ENCODE results near the gene STAG3. TPM values are rescaled to one million over a fixed set of nuclear protein-coding genes. Genes with fewer than 3 reads are reported as not detected.

Gene STAG3
- total RNA-seq, 1 donor from 2014 or later, result 0.36 TPM

GRCh38 chr7:100174582-100174981 lies 3.1 kb upstream of the STAG3 start:
- DNase-seq (ENCODE audit: low read depth) (no peak), FAIRE-seq (no peak)
- Histone ChIP-seq H3K4me1 (ENCODE audit: insufficient read depth, low read length) (no peaks in the 10 kb centered on the region), H4K20me1 (ENCODE audit: insufficient read depth, low read length) (peaks cover 16% of the 10 kb centered on the region), H3K4me2 (ENCODE audit: low read length) (no peak overlapping the region), H3K27me3 (ENCODE audit: insufficient read depth, low read length) (no peaks in the 10 kb centered on the region), H3K9me3 (ENCODE audit: insufficient read depth, low read depth, low read length) (peaks cover 6% of the 10 kb centered on the region), H3K4me3 (ENCODE audit: insufficient read depth, low read depth, low read length) (no peak overlapping the region), H3K27ac (ENCODE audit: low read depth, low read length) (no peak overlapping the region), H3K9ac (ENCODE audit: low read length) (no peak overlapping the region), H2AFZ (ENCODE audit: low read depth, low read length) (no peak overlapping the region), H3K79me2 (ENCODE audit: insufficient read depth, low read length) (peaks cover 16% of the 10 kb centered on the region), H3K36me3 (ENCODE audit: insufficient read depth, low read length) (no peaks in the 10 kb centered on the region)
- Mint-ChIP-seq H3K9me3 (ENCODE audit: unreplicated experiment) (peaks cover 1% of the 10 kb centered on the region), H3K27ac (ENCODE audit: unreplicated experiment) (no peak overlapping the region), H3K27me3 (ENCODE audit: low read depth, unreplicated experiment) (peaks cover 45% of the 10 kb centered on the region), H3K36me3 (ENCODE audit: low read depth, unreplicated experiment) (peaks cover 10% of the 10 kb centered on the region), H3K4me3 (ENCODE audit: unreplicated experiment) (peak overlapping the region; percentile 50), H3K4me1 (ENCODE audit: low read depth, unreplicated experiment) (peaks cover 4% of the 10 kb centered on the region)
- no peak for TF ChIP-seq CTCF (IDR thresholded peaks at IDR 0.05; ENCODE audit: insufficient read depth, low read depth, low read length)
- no peak for TF ChIP-seq EZH2 (IDR thresholded peaks at IDR 0.05; ENCODE audit: insufficient read depth, low read length)

GRCh38 chr7:100175296-100175935 lies 2.3 kb upstream of the STAG3 start:
- no peak overlapping the region for H2AFZ ChIP-seq (ENCODE audit: low read depth, low read length)
- Mint-ChIP-seq H3K36me3 (ENCODE audit: low read depth, unreplicated experiment) (peaks cover 10% of the 10 kb centered on the region), H3K4me1 (ENCODE audit: low read depth, unreplicated experiment) (peaks cover 4% of the 10 kb centered on the region), H3K9me3 (ENCODE audit: unreplicated experiment) (peaks cover 1% of the 10 kb centered on the region), H3K27ac (ENCODE audit: unreplicated experiment) (no peak overlapping the region), H3K4me3 (ENCODE audit: unreplicated experiment) (peak overlapping the region; percentile 36), H3K27me3 (ENCODE audit: low read depth, unreplicated experiment) (peaks cover 44% of the 10 kb centered on the region)
- TF ChIP-seq CTCF (IDR thresholded peaks at IDR 0.05; ENCODE audit: insufficient read depth, low read depth, low read length) (no peak), EZH2 (IDR thresholded peaks at IDR 0.05; ENCODE audit: insufficient read depth, low read length) (no peak)
- H4K20me1 ChIP-seq (ENCODE audit: insufficient read depth, low read length), result peaks cover 16% of the 10 kb centered on the region
- H3K4me3 ChIP-seq (ENCODE audit: insufficient read depth, low read depth, low read length), result no peak overlapping the region
- peaks cover 6% of the 10 kb centered on the region for H3K9me3 ChIP-seq (ENCODE audit: insufficient read depth, low read depth, low read length)
- H3K36me3 ChIP-seq (ENCODE audit: insufficient read depth, low read length), result no peaks in the 10 kb centered on the region
- H3K27me3 ChIP-seq (ENCODE audit: insufficient read depth, low read length), result no peaks in the 10 kb centered on the region
- FAIRE-seq (no peak), DNase-seq (ENCODE audit: low read depth) (no peak)
- peaks cover 16% of the 10 kb centered on the region for H3K79me2 ChIP-seq (ENCODE audit: insufficient read depth, low read length)
- H3K4me2 ChIP-seq (ENCODE audit: low read length), result peak overlapping the region; percentile 32
- H3K27ac ChIP-seq (ENCODE audit: low read depth, low read length), result no peak overlapping the region
- no peaks in the 10 kb centered on the region for H3K4me1 ChIP-seq (ENCODE audit: insufficient read depth, low read length)
- H3K9ac ChIP-seq (ENCODE audit: low read length), result no peak overlapping the region

Measured in astrocyte (in vitro differentiated cells and primary cell).